AG09319 (cell line): Measurements from ENCODE around the gene CEACAM20.
A peak's percentile ranks its signal among the peaks of the same experiment; 100 is the strongest.

ENCODE experiments used
- DNase-seq: peaks from one replicate; pipeline ENCODE4 v3.0.0-alpha.2; 2010; ENCODE audit warnings: low read depth; ENCODE audit errors: extremely low read depth
- CTCF ChIP-seq: IDR thresholded peaks from 2 replicates; pipeline ENCODE4 v1.5.1; 2011; ENCODE audit warnings: low read depth, mild to moderate bottlenecking, inconsistent platforms, low read length, moderate library complexity

Gene CEACAM20

DNA sequence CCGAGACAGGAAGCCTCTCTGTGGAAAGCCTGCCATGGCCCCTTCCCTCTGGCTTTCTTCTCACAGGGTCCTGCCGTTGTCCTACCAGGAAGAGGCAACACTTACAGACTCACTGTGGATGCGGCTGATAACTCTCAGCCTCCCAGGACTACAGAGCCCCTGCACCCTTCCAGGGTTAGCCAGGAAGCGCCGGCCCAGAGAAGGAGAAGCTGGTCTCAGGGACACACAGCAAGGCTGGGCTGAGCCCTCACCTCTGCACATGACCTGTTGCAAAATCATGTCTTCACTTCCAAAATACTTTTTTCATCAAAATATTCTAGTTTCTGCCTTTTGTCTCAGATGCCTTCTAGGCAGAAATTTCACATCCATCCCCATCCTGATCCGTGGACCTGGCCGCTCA, 1.9 kb downstream of the CEACAM20 start:
- no peak for TF ChIP-seq CTCF
- DNase-seq, result no peak

DNA sequence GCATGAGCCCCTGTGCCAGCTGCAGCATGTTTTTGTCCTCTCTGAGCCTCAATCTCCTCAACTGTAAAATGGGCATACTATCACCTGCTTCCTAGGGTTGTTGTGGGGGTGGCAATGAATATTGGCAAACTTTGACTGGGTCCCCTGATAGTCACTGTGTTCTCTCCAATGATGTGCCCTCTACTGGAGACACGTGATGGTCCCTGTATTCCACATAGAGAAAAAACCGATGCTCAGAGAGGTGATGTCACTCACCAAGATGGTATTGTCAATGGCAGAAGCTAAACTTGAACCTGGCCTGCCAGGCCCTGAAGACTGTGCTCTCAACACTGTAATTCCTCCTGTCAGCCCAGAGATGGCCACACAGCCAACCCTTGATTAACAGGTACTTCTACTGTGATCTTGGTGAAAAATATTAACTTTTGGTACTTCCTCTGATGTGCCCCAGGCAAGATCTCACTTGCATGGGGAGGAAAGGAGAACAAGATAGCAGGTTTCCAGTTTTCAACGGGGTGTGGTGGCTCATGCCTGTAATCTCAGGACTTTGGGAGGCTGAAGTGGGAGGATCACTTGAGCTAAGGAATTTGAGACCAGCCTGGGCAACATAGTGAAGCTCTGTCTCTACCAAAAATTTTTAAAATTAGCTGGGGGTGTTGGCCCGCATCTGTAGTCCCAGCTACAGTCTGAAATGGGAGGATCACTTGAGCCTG, 3.6 kb downstream of the CEACAM20 start:
- DNase-seq, result no peak
- no peak for TF ChIP-seq CTCF

- no peak for DNase-seq
- TF ChIP-seq CTCF, result no peak
These were observed 8.1 kb downstream of the CEACAM20 start for GRCh38 chr19:44521370-44521769.

DNA sequence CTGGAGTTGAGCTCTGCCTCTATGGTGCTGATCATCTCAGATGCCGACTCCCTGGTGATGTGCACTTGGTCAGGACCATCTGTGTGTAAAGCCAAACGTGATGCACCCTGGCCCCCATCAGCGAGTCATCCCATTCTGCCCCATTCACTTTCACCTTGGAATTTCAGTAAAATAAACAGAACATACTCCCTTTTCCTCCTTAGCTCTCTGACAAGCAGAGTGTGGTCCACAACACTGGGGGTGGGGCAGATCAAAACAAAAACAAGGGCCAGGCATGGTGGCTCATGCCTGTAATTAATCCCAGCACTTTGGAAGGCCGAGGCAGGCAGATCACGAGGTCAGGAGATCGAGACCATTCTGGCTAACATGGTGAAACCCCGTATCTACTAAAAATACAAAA, 12.3 kb downstream of the CEACAM20 start:
- no peak for TF ChIP-seq CTCF
- DNase-seq, result no peak

- DNase-seq, result no peak
- no peak for TF ChIP-seq CTCF
These were observed 13.6 kb downstream of the CEACAM20 start for GRCh38 chr19:44515907-44516306.

- DNase-seq, result no peak
- no peak for TF ChIP-seq CTCF
These were observed 14.4 kb downstream of the CEACAM20 start for GRCh38 chr19:44515031-44515430.

- peak; percentile 29 for TF ChIP-seq CTCF
- DNase-seq, result peak; percentile 3
These were observed 16.9 kb downstream of the CEACAM20 start for GRCh38 chr19:44512326-44513298.
